NOMO-1 treated with DMSO at 0.1 percent for 48 hours (cell line): ENCODE results near the gene FAM200B.

ENCODE experiments used
- DNase-seq: peaks from one replicate; lab custom pipeline; 2025; ENCODE audit not compliant: unreplicated experiment; lab: John Stamatoyannopoulos, UW

The FAM200B gene

DNA sequence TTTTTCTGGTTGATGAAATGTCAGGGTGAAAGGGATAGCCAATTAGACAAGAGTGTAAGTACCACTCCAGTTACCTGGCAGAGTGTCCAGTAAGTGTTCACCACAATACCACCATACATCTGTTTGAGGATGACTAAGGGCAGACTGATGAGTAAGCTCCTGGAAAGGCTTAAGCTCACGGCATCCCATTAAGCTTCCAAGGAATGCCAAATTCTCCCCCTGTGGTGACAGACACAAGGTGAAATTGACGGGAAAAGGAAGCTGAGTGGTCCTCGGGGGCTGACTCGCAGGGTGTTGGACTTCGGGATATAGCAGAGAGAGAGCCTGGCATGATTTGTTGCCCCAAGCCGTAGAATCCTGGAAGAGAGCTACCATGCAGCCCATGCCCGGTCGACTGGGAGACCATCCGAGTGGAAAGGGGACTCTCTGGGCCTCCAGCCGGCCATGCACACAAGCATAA is 13.6 kb downstream of the FAM200B start:
- DNase-seq, result no peak

DNA sequence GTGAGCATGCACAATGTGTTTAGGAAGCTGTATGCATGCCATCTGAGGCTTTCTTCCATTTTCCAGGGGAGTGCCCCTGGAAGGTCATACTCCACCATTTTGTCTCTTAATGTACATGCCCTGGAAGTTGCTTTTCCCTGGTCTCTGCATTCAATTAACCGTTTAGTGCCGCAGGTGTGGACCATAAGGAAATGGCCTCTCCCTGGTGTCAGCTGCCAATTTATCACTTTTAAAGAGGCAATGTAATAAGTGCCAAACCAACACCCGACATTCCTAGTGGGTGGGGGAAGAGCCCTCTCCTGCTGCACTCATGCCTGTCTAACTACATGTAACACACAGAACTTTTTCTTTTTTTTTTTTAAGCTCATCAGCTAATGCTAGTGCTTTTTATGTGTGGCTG is 14.1 kb downstream of the FAM200B start:
- DNase-seq, result no peak

DNA sequence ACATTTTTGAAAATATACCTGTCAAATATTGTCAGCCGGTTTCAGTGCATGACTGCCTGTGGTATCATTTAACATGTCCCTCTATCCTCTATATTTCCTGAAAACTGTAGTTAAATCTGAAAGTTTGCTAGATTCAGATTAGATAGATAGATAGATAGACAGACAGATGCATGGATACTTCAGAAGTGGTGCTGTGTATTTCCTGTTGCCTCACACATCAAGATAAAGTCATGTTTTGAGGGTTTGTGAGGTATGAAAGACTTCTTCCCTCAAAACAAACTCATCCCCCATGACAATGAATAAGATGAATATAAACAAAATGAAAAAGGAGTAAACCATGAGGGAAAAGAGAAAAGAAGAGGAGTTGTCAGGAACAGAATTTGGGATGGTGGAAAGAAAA is 15.2 kb downstream of the FAM200B start:
- no peak for DNase-seq

DNA sequence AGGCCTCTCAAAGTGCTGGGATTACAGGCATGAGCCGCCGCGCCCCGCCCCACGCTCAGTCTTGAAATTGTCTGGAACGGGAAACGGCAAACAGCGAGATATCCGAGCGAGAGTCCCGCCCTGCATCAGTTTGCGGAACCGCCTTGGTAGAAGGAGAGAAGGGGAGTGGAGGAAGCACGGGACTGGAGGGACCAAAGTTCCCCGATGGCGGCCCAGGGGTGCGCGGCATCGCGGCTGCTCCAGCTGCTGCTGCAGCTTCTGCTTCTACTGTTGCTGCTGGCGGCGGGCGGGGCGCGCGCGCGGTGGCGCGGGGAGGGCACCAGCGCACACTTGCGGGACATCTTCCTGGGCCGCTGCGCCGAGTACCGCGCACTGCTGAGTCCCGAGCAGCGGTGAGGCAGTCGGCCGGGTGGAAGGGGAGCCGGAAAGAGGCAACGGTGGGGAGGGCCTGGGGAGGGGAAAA is 21.3 kb downstream of the FAM200B start, which contains the start of gene BST1:
Gene BST1 (plus strand): TSS at position 125 of the 463 bp plus-strand sequence. CDS start 80 bp downstream, at position 205.
- DNase-seq, result peak; percentile 88

DNA sequence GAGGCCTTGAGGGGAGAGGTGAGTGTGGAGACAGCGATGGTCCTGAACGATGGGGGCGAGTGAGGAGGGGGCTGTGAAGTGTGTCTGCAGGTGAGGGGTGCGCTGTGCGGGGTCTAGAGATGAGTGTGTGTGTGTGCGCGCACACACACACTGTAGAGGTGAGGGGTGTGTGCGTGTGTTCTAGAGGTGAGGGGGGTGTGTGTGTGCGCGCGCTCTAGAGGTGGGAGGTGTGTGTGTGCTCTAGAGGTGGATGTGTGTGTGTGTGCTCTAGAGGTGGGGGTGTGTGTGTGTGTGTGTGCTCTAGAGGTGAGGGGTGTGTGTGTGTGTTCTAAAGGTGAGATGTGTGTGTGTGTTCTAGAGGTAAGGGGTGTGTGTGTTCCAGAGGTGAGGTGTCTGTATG is 21.8 kb downstream of the FAM200B start:
- DNase-seq, result no peak

DNA sequence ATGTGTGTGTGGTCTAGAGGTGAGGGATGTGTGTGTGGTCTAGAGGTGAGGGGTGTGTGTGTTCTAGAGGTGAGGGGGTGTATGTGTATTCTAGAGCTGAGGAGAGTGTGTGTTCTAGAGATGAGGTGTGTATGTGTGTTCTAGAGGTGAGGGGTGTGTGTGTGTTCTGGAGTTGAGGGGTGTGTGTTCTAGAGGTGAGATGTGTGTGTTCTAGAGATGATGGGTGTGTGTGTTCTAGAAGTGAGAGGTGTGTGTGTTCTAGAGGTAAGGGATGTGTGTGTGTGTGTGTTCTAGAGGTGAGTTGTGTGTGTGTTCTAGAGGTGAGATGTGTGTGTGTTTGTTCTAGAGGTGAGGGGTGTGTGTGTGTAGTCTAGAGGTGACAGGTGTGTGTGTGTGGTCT is 22.5 kb downstream of the FAM200B start:
- DNase-seq, result no peak

DNA sequence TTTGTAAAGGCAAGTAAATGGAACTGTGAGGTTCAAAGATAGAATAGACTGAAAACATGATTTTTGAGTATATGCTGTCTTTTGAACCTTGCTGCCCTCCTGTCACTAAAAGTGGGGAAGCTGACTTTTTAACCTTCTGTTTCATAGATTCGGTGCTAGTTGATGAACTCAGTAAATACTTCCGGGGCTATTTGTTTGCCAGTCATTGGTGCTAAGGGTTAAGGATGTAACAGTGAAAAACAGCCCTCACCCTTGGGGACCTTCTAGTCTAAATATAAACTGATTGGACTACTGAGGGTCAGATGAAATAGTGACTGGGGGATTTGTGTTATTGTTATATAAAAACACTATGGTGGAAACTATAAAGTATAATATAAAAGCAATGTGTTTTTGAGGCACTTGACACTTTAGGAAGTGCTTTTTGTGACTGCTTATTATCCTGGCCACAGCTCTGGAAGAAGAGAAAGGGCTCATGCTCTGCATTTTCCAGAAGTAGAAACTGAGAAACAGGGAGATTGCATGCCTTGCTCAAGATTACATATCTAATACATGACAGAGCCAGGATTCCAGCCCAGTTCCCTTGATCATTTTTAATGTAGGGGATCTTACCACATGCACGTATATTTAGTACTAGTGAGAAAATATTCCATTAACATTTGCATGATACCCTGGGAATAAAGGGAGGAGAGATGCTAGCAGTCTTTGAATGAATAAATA is 25.2 kb downstream of the FAM200B start:
- DNase-seq, result no peak

DNA sequence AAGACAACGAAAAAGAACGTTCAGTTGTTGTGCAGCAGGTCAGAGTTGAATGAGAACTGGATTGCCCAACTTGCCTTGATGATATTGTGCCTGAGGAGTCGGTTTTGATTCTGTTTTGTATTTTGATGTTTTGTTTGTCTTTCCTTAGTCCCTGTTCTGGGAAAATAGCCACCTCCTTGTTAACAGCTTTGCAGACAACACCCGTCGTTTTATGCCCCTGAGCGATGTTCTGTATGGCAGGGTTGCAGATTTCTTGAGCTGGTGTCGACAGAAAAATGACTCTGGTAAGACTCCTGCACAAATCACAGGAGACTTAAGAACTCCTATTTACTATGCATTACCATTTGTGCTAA is 25.7 kb downstream of the FAM200B start:
- DNase-seq, result no peak

DNA sequence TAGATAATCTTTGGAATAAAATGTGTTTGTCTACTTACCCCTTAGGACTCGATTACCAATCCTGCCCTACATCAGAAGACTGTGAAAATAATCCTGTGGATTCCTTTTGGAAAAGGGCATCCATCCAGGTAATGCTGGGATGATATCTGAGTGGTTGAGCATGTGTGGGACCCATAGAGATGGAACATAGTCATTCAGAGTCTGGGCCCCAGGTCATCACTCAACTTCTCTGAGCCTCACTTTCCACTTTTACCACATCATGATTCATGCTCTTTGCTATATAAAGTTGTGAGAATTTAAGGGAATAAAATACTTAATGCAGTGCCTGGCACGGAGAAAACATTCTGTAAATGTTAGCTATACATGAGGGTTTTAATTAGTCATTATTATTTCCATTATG is 30.1 kb downstream of the FAM200B start:
- DNase-seq, result no peak

DNA sequence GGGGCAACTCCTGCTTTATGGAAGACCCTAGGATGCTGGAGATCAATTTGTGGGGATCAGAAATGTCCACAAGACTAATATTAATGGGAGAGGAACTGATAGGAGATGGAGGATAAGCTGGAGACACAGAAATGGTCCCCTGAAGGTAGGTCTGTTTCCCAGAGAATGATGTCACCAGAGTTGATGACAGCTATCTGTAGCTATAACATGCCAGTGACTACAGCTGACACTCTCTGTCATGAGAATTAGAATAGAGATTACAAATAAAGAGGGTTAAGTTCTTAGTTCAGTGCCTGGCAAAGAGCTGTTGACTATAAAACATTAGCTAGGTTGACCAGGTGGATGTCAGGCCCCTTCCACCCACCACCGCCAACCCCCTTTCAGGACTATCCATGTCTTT is 30.6 kb downstream of the FAM200B start:
- no peak for DNase-seq

DNA sequence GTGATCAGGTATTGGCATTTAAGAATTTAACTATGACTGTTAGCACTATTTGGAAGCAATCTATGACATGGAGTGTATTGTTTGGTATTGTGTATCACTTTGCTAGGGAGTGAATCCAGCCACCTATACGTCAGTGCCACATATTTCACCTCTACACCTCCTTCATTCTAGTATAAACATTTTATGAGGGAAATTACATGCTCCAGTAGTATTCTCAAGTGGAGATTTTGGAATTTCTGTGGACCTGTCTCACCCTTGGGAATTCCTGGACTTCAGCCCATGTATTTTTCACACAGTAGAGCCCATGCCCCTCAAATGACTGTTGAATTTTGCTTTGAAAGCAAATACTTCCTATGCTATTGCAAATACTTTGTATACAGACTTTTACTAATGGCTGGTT is 32.5 kb downstream of the FAM200B start:
- no peak for DNase-seq

DNA sequence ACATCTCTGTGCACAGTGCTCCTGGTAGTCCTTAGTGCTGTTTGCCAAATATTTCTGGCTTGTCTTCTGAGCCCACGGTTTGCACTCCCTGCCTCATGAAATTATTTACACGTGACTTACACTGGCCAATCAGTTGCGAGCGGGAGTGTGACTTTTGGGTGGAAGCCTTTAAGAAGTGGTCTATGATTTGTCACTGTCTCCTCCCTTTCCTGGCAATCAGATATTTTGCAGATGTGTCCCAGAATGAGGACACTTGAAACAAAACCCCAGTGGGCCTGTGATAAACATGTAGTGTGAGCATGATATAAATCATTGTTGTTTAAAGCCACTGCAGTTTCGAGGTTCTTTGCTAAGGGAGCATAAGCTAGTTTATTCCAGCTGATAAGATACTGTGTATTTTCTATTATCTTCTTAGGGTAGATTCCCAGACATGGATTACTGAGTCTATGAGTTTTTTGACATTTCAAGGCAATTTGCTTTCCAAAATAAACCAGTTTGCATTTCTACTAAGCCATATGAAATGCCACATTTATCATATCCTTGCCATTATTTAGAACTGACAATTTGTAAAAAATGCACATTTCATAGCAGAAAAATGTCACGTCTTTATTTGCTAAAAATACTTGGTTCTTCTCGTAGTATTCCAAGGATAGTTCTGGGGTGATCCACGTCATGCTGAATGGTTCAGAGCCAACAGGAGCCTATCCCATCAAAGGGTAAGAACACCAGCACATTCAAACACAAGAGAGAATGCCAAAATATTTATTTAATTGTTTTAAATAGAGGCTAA is 33.2 kb downstream of the FAM200B start:
- no peak for DNase-seq

DNA sequence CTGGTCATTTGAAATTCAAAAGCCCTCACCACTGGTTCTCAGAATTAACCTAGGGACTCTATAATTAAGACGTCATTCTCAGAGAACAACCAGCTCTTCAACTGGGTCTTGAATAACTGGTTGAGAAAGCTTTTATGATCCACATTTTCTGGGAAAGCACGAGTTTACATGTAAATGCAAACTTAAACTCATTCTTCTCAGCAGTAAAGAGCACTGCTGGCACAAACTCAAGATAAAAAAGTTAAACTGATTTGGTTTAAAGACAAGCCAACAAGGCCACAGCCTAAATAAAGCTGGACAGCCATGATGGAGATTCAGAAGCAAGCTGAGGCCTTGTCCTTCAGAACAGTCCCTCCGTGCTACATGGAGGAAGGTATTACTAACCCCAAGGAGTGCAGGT is 34.5 kb downstream of the FAM200B start:
- no peak for DNase-seq

DNA sequence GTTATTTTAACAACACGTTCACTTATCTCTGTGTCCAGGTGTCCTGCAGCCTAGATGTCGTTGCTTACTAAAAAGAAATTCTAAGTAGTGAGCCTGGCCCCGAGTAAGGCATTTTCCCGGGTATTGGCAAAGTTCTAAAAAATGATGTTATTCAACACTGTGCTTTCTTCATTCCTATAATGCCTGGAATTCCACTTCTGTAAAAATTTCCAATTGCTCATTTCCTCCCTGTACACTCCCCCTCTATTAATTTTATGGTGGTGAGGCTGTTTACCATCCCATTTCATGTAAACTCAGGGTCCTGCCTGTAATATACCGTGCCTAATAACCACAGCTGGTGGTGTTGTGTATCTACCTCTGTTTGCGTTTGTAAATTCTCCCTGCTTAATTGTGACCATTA is 35.5 kb downstream of the FAM200B start:
- no peak for DNase-seq

DNA sequence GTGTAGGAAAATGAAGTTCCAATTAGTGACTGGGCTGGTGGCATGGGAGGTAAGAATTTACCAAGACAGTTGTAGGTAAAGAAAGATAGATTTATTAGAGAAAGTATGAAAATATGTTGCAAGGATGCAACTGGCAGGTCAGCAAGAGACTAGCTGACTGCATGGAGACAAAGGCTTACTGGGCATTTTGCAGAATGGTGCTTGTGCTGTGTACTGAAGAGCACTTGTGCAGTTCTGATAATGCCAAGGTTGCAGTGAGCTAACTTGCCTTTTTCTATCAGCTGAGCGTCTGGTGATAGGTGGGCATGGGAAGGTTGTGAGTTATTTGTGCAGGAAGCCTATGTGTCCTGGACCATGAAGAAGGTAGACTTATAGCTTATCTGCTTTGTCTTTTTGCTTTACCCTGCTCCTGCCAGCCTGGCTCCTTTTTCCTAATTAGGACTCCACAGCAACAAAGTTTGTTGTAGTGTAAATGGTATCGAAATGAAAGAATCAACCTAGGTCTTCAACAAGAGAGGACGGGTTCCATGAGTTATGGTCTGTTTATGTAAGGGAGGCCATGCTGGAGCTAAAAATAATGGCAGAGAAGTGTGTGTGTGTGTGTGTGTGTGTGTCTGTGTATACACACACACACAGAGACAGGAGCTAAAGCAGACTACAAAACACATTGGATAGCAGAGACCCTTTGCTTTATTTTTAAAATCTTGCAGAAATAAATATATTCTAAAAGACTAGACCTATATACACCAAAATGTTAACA is 36.2 kb downstream of the FAM200B start:
- no peak for DNase-seq

DNA sequence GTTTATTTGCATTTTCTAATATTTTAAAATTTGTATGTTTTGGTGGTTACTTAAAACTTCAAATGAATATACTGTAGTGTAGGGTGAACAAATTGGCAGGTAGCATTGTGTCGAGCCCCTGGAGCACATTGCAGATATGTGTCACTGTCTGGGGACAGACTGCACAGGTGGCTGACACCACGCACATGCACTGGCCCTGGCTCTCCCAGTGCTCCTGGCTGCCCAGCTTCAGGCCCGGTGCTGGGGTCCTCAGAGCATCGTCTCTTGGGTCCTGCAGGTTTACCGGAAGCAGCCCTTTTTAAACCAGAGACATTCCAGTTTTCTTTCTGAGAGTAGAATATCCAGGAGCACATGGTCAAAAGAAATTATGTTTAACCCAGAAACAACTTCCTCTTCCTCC is 36.8 kb downstream of the FAM200B start:
- DNase-seq, result no peak

DNA sequence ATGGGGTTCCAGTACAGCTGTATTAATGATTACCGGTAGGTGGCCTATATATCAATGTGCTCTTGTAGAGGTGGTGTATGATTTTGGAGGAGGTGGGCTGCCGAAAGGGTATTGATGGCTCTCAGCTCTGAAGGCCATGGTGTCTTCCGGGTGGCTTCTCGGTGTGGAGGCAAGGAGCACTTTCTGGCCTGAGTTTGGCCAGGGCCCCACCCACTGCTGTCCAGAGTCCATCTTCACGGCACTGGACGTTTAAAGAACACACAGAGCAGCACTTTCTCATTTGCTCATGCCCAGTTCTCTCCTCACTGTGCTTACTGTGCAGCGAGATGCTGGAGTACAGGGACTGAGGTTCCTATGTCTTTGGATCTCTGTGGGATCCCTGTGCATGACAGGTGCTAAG is 37.3 kb downstream of the FAM200B start:
- DNase-seq, result no peak

DNA sequence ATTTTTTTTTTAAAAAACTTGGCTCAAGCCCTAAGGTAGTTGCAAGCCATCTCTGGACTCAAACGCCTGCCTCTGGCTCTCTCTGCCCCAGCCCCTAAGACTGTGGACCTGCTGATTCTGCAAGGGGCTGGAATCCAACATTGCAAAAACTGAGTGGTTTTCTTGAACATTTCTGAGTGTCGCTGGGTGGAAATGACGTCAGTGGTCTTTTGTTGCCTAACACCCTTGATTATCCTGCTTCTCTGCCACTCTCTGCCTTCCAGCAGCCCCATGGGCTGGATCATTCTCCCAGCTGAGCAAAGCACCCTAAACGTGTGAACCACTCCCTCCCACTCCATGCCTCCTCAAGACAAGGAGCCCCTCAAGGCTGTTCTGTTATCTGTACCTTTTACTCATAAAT is 37.9 kb downstream of the FAM200B start:
- peak; percentile 62 for DNase-seq

DNA sequence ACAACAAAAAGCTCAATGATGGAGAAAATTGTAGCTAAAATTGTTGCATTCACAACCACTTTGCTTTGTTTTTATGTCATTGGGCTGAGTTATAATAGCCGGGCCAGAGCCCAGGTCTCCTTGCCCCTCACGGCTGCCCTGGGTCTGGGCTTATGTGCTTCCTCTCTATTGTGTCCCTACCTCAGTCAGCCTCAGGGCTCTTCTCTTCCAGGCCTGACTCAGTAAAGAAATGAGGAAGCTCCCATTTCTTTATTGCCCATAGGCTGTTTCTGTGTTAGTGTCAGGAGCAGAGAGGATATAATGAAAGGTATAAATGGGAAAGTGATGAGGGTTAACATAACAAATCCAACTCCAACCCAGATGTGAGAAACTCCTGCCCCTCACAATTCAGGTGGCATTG is 39.2 kb downstream of the FAM200B start:
- DNase-seq, result no peak

DNA sequence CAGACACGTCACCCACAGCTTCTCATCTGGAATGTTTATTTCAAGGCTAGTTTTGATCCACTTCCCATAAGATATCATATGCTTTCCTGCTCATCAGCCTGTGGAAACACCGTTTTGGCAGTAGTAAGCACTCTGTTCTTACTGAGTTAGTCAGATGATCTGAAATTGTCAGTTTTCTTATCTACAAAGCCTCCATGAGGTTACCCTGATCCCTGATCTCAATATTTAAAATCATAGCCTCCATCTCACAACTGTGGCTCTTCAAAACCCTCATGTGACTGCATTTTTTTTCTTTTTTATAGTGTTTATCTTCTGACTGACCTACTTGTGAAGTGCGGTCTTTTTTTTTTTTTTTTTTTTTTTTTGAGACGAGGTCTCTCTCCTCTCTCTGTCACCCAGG is 44.0 kb downstream of the FAM200B start:
- no peak for DNase-seq

DNA sequence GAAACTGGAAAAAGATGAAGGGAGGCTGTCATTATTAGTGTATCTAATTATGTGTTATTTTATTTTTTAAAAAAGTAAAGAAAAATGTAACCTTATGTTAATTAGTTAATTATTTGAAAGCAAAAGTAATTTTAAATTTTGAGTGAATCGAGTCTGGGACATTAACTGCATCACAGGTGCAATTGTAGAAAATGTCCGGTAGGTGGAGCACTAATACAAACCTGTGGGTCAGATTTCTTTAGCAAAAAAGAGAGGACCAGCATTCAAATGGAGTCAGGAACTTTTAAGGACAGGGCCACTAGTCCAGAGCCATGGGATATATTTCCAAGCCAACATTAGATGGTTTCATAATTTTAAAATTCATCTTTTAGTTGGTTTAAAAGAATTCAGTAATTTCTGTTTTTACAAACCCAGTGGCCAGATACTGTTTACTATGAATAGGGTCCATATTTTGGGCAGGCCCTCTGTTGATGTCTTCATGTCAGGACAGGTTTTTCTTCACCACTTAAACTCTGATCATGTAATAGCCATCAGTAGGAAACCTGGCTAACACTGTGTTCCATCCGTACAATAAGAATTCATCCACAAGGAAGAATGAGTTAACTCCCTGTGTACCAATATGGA is 48.4 kb downstream of the FAM200B start:
- DNase-seq, result peak; percentile 54
